ENCODE results near the gene C20orf96. TPM values are rescaled to one million over a fixed set of nuclear protein-coding genes. Genes with fewer than 3 reads are reported as not detected.

The C20orf96 gene
- total RNA-seq, 1 donor from 2014 or later, result 3.0 TPM

GRCh38 chr20:312866-313265 is 22.3 kb upstream of the C20orf96 start:
- DNase-seq (ENCODE audit: low read depth, low spot score), result no peak

DNA sequence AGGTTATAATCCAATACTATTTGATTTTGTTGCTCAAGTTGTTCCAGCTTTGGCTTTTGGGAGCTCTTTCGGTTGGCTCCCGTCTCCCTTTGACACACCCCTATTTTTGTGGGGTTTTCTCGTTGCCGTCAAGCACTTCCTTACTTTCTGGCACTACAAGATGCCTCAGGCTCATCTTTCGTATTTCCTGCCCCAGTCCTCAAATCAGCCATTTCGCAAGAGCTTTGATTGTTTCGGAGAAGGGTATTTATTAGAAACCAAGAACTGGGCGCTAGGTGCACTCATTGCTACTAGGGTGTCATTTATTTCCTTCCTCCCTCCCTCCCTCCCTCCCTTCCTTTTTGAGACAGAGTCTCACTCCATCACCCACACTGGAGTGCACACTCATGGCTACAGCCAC is 21.5 kb upstream of the C20orf96 start:
- DNase-seq (ENCODE audit: low read depth, low spot score), result no peak

DNA sequence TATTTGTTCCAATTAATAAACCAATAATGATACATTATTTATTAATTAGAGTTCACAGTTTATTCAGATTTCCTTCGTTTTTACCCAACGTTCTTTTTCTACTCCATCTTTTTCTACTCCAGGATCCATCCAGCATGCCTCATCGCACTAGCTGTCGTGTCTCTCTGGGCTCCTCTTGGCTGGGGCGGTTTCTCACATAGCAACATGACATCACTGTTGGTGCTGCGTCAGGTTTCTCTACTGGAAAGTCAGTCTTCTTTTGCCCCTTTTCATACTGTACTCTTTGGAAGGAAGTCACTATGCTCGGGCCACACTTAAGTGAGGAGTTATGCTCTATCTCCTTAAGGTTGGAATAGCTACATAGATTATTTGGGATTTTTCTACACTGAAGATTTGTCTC is 21.1 kb upstream of the C20orf96 start:
- DNase-seq (ENCODE audit: low read depth, low spot score), result no peak

- DNase-seq (ENCODE audit: low read depth, low spot score), result no peak
Observed at GRCh38 chr20:310645-311044, 20.1 kb upstream of the C20orf96 start.

DNA sequence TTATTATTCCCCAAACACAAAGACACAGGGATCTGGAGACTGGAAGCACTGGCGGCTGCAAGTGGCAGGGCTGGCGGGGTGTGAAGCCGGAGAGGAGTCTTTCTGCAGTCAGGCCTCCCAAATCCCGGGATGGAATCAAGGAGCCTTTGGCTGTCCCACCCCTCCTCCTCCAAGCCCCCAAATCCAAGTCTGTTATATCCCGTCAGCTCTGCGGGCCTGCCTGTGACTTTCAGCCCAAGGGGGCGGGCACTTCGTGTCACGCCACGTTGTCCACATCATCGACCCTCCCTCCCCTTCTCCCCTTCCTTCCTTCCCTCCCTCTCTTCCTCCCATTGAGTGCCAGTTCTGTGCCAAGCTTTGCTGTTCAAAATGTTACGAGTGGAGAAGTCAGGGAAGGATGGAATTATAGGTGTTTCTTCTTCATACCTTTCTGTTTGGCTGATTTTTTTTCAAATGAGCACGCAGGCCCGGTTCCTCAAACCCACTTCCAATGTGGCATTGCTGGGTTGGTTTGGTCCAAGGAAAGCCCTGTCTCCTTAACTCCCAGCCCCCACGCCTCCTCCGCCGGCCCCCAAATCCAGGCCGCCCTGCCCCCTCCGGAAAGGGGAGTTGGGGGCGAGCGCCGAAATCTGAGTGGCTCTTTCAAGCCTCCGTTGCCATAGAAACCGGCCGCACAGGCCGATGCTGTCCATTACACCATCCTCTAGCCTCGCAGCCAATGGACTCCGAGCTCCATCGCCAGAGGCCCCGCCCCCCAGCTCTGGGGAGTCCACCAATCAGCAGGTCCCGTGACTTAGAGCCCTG is 19.5 kb upstream of the C20orf96 start:
- peak; percentile 97 for DNase-seq (ENCODE audit: low read depth, low spot score)

- DNase-seq (ENCODE audit: low read depth, low spot score), result no peak
Observed at GRCh38 chr20:309306-309840, 18.8 kb upstream of the C20orf96 start.

DNA sequence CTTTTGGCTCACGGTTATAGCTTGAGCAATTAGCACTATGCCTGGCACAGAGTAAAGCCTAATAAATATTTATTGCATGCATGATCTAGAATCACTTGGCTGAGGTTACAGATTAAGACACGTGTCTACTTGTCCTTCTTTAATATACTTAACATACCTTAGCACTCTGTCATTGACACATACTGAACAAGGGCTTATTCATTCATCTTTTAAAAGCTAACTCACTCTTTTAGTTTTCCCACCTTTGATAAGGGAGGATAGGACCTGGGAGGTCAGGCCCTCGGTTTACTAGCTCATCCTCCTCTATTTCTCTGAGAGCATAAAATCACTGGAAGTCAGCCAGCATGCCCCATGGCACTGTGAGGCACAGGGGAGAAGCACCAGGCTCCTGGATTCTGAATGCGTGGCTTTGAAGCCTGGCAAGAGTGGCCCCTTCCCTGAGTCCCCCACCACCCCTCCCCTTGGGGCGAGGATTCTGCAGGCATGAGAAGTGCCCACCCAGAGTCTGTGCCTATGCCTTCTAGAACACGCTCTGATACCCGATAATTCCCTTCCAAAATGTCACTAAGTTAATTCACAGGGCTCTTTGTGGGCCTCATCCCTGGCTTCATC is 18.0 kb upstream of the C20orf96 start:
- no peak for DNase-seq (ENCODE audit: low read depth, low spot score)

GRCh38 chr20:305745-306144 is 15.2 kb upstream of the C20orf96 start:
- DNase-seq (ENCODE audit: low read depth, low spot score), result no peak

GRCh38 chr20:301886-302848 is 11.6 kb upstream of the C20orf96 start:
- no peak for DNase-seq (ENCODE audit: low read depth, low spot score)

GRCh38 chr20:300345-300990 is 9.9 kb upstream of the C20orf96 start:
- DNase-seq (ENCODE audit: low read depth, low spot score), result no peak

- no peak for DNase-seq (ENCODE audit: low read depth, low spot score)
Observed at GRCh38 chr20:298776-299391, 8.3 kb upstream of the C20orf96 start.

DNA sequence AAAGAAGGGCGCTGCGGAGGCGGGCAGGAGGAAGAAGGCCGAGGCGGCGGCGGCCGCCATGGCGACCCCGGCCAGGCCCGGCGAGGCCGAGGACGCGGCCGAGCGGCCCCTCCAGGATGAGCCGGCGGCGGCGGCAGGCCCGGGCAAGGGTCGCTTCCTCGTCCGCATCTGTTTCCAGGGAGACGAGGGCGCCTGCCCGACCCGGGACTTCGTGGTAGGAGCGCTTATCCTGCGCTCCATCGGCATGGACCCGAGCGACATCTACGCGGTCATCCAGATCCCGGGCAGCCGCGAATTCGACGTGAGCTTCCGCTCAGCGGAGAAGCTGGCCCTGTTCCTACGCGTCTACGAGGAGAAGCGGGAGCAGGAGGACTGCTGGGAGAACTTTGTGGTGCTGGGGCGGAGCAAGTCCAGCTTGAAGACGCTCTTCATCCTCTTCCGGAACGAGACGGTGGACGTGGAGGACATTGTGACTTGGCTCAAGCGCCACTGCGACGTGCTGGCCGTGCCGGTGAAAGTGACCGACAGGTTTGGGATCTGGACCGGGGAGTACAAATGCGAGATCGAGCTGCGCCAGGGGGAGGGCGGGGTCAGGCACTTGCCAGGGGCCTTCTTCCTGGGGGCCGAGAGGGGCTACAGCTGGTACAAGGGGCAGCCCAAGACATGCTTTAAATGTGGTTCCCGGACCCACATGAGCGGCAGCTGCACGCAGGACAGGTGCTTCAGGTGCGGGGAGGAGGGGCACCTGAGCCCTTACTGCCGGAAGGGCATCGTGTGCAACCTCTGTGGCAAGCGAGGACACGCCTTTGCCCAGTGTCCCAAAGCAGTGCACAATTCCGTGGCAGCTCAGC is 7.6 kb upstream of the C20orf96 start:
- DNase-seq (ENCODE audit: low read depth, low spot score), result no peak

DNA sequence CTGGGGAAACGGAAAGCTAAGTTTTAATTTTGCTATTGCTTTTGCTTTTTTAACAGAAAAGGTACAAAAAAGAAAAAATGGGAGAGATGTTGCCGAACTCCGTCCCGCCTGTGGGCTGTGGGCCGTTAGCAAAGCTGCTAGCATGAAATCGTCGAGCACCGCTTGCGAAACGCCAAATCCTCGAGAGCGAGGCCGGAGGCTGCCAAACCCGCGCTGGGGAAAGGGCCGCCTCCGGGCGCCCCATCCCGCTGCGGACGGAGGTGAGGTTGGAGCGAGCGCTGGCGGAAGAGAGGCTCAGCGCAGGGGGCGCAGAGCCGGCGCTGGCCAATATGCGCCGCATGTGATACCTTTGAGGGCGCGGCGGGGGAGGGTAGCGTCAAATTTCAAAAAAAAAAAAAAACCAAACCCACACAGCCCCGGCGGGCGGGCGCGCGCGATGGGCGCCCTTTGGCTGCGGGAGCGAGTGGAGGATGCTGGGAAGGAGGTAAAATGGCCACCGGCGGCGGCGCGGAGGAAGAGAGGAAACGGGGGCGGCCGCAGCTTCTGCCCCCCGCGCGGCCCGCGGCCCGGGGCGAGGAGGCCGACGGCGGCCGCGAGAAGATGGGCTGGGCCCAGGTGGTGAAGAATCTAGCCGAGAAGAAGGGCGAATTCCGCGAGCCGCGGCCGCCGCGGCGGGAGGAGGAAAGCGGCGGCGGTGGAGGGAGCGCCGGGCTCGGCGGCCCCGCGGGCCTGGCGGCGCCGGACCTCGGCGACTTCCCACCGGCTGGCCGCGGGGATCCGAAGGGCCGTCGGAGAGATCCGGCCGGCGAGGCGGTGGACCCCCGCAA is 6.8 kb upstream of the C20orf96 start, which contains the start of gene ZCCHC3:
Gene ZCCHC3, plus strand, starts transcription at position 473 of the 827 bp plus-strand sequence. Its CDS starts 17 bp downstream, at position 490.
- peak; percentile 53 for DNase-seq (ENCODE audit: low read depth, low spot score)

DNA sequence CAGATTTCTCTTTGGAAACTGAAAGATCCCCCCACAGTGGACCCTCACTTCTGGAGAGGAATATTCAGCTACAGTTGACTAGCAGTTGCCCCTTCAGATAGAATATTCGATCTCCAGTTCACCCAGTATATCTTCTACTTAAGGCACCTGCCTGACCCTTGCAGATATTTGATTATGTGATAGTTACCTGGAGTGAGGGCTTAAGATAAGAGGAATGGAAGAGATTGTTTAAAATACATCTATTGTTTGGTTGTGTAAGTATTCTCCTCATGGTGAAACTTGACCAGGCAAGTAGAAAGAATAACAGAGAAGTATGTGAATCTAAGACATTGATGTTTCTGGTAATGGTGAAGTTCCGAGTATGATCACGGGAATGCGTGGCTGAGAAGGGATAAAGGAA is 5.3 kb upstream of the C20orf96 start:
- no peak for DNase-seq (ENCODE audit: low read depth, low spot score)

GRCh38 chr20:294602-295001 is 4.1 kb upstream of the C20orf96 start:
- no peak for DNase-seq (ENCODE audit: low read depth, low spot score)

DNA sequence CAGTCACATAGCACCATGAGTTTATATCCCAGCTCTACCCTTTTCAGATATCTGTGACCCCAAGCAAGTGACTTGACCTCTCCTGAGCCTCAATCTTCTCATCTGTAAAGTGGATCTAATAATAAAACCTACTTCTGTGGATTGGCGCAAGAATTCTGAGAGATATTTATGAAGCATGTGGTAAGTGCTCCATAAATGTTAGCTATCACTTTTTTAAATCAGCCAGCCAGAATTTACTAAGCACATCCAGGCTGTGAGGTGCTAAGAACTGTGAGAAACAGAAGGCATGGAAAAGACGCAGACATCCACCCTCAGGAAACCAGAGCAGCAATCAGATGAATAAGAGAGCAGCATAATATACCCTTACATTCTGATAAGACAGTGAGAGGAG is 862 bp downstream of the C20orf96 start:
- no peak for DNase-seq (ENCODE audit: low read depth, low spot score)

DNA sequence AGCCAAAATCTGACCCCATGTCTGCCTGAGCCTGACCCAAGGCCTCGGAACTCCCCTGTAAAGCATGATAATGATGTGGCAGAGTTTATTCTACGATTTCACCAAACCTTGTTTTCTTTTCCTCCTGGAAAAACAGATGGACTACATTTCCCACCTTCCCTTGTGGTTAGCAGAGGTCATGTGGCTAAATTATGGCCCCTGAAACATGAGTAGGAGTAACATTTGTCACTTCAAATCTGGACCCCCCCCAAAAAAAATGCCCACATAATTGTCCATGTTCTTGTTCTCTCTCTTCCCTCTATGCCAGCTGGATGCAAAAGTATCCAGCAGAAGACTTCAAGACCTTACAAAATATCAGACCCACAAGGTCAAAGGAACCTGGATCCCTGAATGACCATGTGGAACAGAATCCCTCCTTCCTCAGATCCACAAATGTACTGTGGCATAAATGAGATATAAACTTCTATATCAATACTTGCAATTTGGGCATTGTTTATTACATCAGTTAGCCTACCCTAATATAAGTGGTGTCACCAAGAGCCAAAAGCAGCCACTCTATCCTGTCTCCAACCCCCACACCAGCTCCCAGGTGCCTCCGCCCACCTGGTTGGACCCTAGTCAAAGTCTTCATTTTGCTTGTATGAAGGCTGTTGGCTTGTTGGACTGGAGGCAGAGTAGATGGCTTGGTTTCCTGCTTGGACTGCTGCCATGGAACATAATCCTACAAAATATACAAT is 1.4 kb downstream of the C20orf96 start:
- no peak for DNase-seq (ENCODE audit: low read depth, low spot score)

GRCh38 chr20:286508-286907 is 4.0 kb downstream of the C20orf96 start:
- DNase-seq (ENCODE audit: low read depth, low spot score), result no peak
